PC-9 (cell line): ENCODE results near the gene DMBT1.

Experiments used
- EZH2 ChIP-seq: fragments of 200-600 bp; sonication (generic); IDR thresholded peaks from 2 replicates; pipeline ENCODE4 v1.8.0; 2017; ENCODE audit warnings: antibody characterized with exemption, low read depth
- TF ChIP-seq, protein P1 (sequence below): fragments of 200-600 bp; sonication (generic); conservative IDR thresholded peaks from 2 replicates; pipeline ENCODE4 v1.6.1; 2017; ENCODE audit warnings: mixed run types, antibody characterized with exemption, mild to moderate bottlenecking, moderate library complexity

GRCh38 chr10:122642726-122643605, 82.4 kb downstream of the DMBT1 start:
- TF ChIP-seq, protein P1, sequence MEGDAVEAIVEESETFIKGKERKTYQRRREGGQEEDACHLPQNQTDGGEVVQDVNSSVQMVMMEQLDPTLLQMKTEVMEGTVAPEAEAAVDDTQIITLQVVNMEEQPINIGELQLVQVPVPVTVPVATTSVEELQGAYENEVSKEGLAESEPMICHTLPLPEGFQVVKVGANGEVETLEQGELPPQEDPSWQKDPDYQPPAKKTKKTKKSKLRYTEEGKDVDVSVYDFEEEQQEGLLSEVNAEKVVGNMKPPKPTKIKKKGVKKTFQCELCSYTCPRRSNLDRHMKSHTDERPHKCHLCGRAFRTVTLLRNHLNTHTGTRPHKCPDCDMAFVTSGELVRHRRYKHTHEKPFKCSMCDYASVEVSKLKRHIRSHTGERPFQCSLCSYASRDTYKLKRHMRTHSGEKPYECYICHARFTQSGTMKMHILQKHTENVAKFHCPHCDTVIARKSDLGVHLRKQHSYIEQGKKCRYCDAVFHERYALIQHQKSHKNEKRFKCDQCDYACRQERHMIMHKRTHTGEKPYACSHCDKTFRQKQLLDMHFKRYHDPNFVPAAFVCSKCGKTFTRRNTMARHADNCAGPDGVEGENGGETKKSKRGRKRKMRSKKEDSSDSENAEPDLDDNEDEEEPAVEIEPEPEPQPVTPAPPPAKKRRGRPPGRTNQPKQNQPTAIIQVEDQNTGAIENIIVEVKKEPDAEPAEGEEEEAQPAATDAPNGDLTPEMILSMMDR: no peak
- TF ChIP-seq EZH2: no peak
